GM12875 (cell line): ENCODE data around the gene BBX.

Experiments
- H3K4me3 ChIP-seq: one replicate; pipeline ENCODE4 v1.5.1; 2011; ENCODE audit warnings: low read depth, low read length, control low read depth
- CTCF ChIP-seq: IDR thresholded peaks from 2 replicates; pipeline ENCODE4 v1.5.1; 2011; ENCODE audit warnings: low read depth, mild to moderate bottlenecking, control low read depth, inconsistent platforms, low read length, moderate library complexity, borderline replicate concordance; ENCODE audit not compliant: insufficient read depth

BBX gene

GRCh38 chr3:107662124-107662507, 139.4 kb downstream of the BBX start:
- no peak for TF ChIP-seq CTCF
- no peak overlapping the region for H3K4me3 ChIP-seq

- TF ChIP-seq CTCF = no peak
- no peak overlapping the region for H3K4me3 ChIP-seq
These were observed 139.8 kb downstream of the BBX start for GRCh38 chr3:107662586-107662985.

- TF ChIP-seq CTCF = no peak
- no peak overlapping the region for H3K4me3 ChIP-seq
These were observed 140.5 kb downstream of the BBX start for GRCh38 chr3:107663266-107663665.

GRCh38 chr3:107664614-107665013, 141.9 kb downstream of the BBX start:
- no peak for TF ChIP-seq CTCF
- H3K4me3 ChIP-seq = no peak overlapping the region

GRCh38 chr3:107665351-107665750, 142.6 kb downstream of the BBX start:
- no peak for TF ChIP-seq CTCF
- no peak overlapping the region for H3K4me3 ChIP-seq

- no peak for TF ChIP-seq CTCF
- no peak overlapping the region for H3K4me3 ChIP-seq
These were observed 144.1 kb downstream of the BBX start for GRCh38 chr3:107666853-107667252.

GRCh38 chr3:107668416-107668815, 145.7 kb downstream of the BBX start:
- TF ChIP-seq CTCF = no peak
- H3K4me3 ChIP-seq = no peak overlapping the region
